ENCODE measurements around the gene PREX1. TPM values are rescaled to one million over a fixed set of nuclear protein-coding genes. Genes with fewer than 3 reads are reported as not detected.
A peak's percentile ranks its signal among the peaks of the same experiment; 100 is the strongest.

PREX1 gene
- total RNA-seq, 3 donors from 2014 or later, result 53.1 to 84.2 (median 65.1) TPM

DNA sequence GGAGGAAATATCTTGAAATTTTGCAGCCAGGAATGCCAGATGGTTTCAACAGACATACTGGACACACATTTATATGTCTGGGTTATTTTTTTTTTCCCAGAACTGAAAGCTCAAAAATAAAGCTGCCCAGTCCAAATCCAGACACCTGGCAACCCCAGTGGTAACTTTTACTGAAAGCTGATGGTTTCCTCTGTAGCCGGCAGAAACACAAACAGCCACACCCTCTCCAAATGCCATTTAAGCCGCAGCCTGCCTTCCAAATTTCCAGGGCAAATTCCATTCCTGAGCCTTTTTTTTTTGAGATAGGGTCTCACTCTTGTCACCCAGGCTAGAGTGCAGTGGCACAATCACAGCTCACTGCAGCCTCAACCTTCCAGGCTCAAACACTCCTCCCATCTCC is 6.5 kb upstream of the PREX1 start:
- intact Hi-C loops (cut with DNase I; ENCODE audit: low total_unique reads), result no loop called here
- Histone ChIP-seq H3K4me1 (no peaks in the 10 kb centered on the region), H3K4me3 (no peak overlapping the region), H3K27ac (no peak overlapping the region), H3K36me3 (no peaks in the 10 kb centered on the region), H3K27me3 (no peaks in the 10 kb centered on the region), H3K9me3 (no peaks in the 10 kb centered on the region)
- no peak for TF ChIP-seq POLR2AphosphoS5 (IDR thresholded peaks at IDR 0.05)
- TF ChIP-seq, protein P1, sequence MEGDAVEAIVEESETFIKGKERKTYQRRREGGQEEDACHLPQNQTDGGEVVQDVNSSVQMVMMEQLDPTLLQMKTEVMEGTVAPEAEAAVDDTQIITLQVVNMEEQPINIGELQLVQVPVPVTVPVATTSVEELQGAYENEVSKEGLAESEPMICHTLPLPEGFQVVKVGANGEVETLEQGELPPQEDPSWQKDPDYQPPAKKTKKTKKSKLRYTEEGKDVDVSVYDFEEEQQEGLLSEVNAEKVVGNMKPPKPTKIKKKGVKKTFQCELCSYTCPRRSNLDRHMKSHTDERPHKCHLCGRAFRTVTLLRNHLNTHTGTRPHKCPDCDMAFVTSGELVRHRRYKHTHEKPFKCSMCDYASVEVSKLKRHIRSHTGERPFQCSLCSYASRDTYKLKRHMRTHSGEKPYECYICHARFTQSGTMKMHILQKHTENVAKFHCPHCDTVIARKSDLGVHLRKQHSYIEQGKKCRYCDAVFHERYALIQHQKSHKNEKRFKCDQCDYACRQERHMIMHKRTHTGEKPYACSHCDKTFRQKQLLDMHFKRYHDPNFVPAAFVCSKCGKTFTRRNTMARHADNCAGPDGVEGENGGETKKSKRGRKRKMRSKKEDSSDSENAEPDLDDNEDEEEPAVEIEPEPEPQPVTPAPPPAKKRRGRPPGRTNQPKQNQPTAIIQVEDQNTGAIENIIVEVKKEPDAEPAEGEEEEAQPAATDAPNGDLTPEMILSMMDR (IDR thresholded peaks at IDR 0.05), result no peak
- no peak for TF ChIP-seq POLR2A (IDR thresholded peaks at IDR 0.05)
- DNase-seq (ENCODE audit: low spot score in 2 of 2), result no peak

DNA sequence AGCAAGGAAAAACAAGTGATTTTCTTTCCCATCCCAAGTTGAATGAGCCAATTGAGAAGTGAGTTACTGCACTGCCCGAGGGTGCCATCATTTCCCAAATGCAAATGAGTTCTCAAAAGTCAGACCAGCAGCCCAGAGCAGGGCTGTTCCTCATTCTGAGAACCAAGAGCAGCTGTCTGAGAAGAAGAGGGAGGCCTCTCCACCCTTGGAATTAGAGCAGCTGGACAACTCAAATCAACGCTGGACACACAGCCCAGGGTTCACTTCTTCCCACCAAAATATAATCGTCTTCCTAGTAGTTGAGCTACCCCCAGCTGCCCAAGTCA is 4.6 kb upstream of the PREX1 start:
- no peaks in the 10 kb centered on the region for H3K27me3 ChIP-seq
- no peaks in the 10 kb centered on the region for H3K36me3 ChIP-seq
- H3K9me3 ChIP-seq, result no peaks in the 10 kb centered on the region
- H3K27ac ChIP-seq, result no peak overlapping the region
- intact Hi-C loops (cut with DNase I; ENCODE audit: low total_unique reads), result no loop called here
- TF ChIP-seq POLR2A (IDR thresholded peaks at IDR 0.05) (no peak), POLR2AphosphoS5 (IDR thresholded peaks at IDR 0.05) (no peak)
- TF ChIP-seq, protein P1 (IDR thresholded peaks at IDR 0.05), result no peak
- H3K4me1 ChIP-seq, result no peaks in the 10 kb centered on the region
- H3K4me3 ChIP-seq, result no peak overlapping the region
- DNase-seq (ENCODE audit: low spot score in 2 of 2), result no peak

DNA sequence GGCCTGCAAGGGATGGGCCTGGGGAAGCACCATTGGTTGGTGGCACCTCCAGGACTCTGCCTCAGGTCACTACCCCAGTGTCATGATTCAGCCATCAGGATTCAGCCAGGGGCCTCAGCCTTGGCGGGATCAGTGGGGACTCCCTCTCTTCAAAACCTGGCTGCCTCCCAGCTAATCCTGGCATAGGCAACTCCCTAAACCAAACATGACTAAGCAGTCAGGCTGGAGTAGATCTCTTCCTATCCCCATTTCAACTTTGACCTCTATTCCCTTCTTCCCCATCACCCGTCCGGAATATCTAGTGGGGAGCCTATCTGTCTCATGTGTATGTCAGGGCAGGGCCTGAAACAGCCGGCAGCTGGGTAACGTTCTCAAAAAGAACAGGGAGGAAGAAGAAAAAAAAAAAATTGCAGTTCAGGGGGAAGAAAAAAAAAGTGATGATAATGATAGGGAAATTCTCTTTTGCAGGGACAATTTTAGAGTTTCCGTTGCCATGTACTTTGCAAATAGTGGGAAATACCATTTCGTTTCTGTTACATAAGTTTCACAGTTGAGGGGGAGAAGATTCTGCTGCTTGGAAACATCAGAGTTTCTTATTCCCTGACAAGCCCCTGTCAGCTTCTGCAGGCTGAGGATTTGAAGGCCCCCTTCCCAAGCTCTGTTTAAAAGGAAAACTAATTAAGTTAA is 4.1 kb upstream of the PREX1 start:
- H3K9me3 ChIP-seq, result no peaks in the 10 kb centered on the region
- TF ChIP-seq, protein P1 (IDR thresholded peaks at IDR 0.05), result no peak
- TF ChIP-seq POLR2AphosphoS5 (IDR thresholded peaks at IDR 0.05), result no peak
- TF ChIP-seq POLR2A (IDR thresholded peaks at IDR 0.05), result no peak
- DNase-seq (ENCODE audit: low spot score in 2 of 2), result no peak
- no peaks in the 10 kb centered on the region for H3K36me3 ChIP-seq
- intact Hi-C loops (cut with DNase I; ENCODE audit: low total_unique reads), result no loop called here
- H3K4me1 ChIP-seq, result no peaks in the 10 kb centered on the region
- H3K27ac ChIP-seq, result peak overlapping the region in 1 of 2 donors; percentile 35
- no peaks in the 10 kb centered on the region for H3K27me3 ChIP-seq
- H3K4me3 ChIP-seq, result no peak overlapping the region

DNA sequence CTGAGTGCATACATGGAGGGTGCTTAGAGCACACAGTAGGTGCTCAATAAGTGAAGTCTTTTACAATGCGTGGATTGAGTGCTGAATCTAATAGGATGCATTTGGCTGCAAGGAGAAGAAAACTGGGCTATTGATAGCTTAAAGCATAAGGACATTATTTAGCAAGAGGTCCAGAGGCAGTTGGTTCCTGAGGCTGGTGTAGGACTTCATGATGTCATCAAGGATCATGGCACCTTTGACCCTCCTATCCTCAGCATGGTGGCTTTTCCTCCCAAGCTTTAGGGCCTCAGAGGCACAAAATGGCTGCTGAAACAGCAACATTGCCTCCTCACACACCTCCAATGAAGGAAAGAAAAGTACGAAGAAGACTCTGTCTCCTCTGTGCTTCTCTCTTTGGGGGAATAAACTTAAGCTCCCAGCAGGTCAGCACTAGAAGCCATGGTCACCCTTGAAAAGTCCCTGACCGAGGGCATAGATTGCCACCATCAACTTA is 3.1 kb upstream of the PREX1 start:
- TF ChIP-seq POLR2AphosphoS5 (IDR thresholded peaks at IDR 0.05) (no peak), POLR2A (IDR thresholded peaks at IDR 0.05) (no peak)
- TF ChIP-seq, protein P1 (IDR thresholded peaks at IDR 0.05), result no peak
- intact Hi-C loops (cut with DNase I; ENCODE audit: low total_unique reads), result no loop called here
- no peaks in the 10 kb centered on the region for H3K27me3 ChIP-seq
- H3K27ac ChIP-seq, result peak overlapping the region in 1 of 2 donors; percentile 35
- no peaks in the 10 kb centered on the region for H3K9me3 ChIP-seq
- no peaks in the 10 kb centered on the region for H3K4me1 ChIP-seq
- no peak for DNase-seq (ENCODE audit: low spot score in 2 of 2)
- H3K36me3 ChIP-seq, result no peaks in the 10 kb centered on the region
- H3K4me3 ChIP-seq, result no peak overlapping the region

DNA sequence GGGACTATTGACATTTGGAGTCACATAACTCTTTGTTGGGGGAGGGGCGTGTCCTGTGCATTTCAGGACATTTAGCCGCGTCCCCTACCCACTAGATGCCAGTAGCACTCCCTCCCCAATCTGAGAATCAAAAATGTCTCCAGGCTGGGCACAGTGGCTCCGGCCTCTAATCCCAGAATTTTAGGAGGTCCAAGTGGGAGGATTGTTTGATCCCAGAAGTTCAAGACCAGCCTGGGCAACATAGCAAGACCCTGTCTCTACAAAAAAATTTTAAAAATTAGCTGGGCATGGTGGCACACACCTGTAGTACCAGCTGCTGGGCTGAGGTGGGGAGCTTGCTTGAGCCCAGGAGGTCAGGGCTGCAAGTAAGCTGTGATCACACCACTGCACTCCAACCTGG is 2.1 kb upstream of the PREX1 start:
- intact Hi-C loops (cut with DNase I; ENCODE audit: low total_unique reads), result no loop called here
- DNase-seq (ENCODE audit: low spot score in 2 of 2), result no peak

More for the DNA sequence above, 2.1 kb upstream of the PREX1 start:
- Histone ChIP-seq H3K36me3 (no peaks in the 10 kb centered on the region), H3K27me3 (no peaks in the 10 kb centered on the region), H3K27ac (no peak overlapping the region), H3K4me1 (no peaks in the 10 kb centered on the region), H3K9me3 (no peaks in the 10 kb centered on the region), H3K4me3 (no peak overlapping the region)
- TF ChIP-seq POLR2AphosphoS5 (IDR thresholded peaks at IDR 0.05) (no peak), POLR2A (IDR thresholded peaks at IDR 0.05) (no peak)
- TF ChIP-seq, protein P1 (IDR thresholded peaks at IDR 0.05), result no peak
